GM04503 (cell line): ENCODE measurements around the gene CTU1.

Source experiments
- DNase-seq: peaks from one replicate; pipeline ENCODE4 v3.0.0-alpha.2; 2012; ENCODE audit warnings: low read depth

CTU1 gene

GRCh38 chr19:51082611-51083010 lies 25.6 kb downstream of the CTU1 start, which contains the start of gene KLK14:
TSS of gene KLK14 (minus strand) at chr19:51082887. CDS start at chr19:51082614, 273 bp downstream.
- DNase-seq = no peak

- no peak for DNase-seq
Observed at GRCh38 chr19:51081476-51081875, 26.7 kb downstream of the CTU1 start.

GRCh38 chr19:51079481-51080110 lies 28.6 kb downstream of the CTU1 start:
- DNase-seq = no peak

GRCh38 chr19:51078731-51079130 lies 29.5 kb downstream of the CTU1 start:
- DNase-seq = no peak

- DNase-seq = no peak
Observed at GRCh38 chr19:51078104-51078503, 30.1 kb downstream of the CTU1 start.

- DNase-seq = no peak
Observed at GRCh38 chr19:51076631-51077213, 31.5 kb downstream of the CTU1 start.

GRCh38 chr19:51075998-51076397 lies 32.2 kb downstream of the CTU1 start:
- no peak for DNase-seq

- DNase-seq = no peak
Observed at GRCh38 chr19:51071095-51071405, 37.2 kb downstream of the CTU1 start.

- DNase-seq = no peak
Observed at GRCh38 chr19:51070334-51071094, 37.7 kb downstream of the CTU1 start.

- no peak for DNase-seq
Observed at GRCh38 chr19:51066393-51067186, 41.6 kb downstream of the CTU1 start.

GRCh38 chr19:51065221-51065960 lies 42.8 kb downstream of the CTU1 start:
- no peak for DNase-seq

- DNase-seq = no peak
Observed at GRCh38 chr19:51064534-51065220, 43.5 kb downstream of the CTU1 start, which contains the start of gene KLK13. TSS of gene KLK13 (minus strand) at chr19:51065092. CDS start at chr19:51065067, 25 bp downstream.

GRCh38 chr19:51063664-51064063 lies 44.5 kb downstream of the CTU1 start:
- DNase-seq = no peak

GRCh38 chr19:51060973-51061372 lies 47.2 kb downstream of the CTU1 start:
- DNase-seq = no peak

- DNase-seq = no peak
Observed at GRCh38 chr19:51060336-51060735, 47.9 kb downstream of the CTU1 start.

- DNase-seq = no peak
Observed at GRCh38 chr19:51059715-51060114, 48.5 kb downstream of the CTU1 start.

GRCh38 chr19:51055866-51056265 lies 52.3 kb downstream of the CTU1 start:
- DNase-seq = no peak
